ENCODE measurements around the gene FXYD1.
"Not testable (repeated sequence)": the region's sequence is repeated elsewhere in the genome, so short reads cannot be mapped to it uniquely, and the experiment has no call there.

FXYD1 gene

DNA sequence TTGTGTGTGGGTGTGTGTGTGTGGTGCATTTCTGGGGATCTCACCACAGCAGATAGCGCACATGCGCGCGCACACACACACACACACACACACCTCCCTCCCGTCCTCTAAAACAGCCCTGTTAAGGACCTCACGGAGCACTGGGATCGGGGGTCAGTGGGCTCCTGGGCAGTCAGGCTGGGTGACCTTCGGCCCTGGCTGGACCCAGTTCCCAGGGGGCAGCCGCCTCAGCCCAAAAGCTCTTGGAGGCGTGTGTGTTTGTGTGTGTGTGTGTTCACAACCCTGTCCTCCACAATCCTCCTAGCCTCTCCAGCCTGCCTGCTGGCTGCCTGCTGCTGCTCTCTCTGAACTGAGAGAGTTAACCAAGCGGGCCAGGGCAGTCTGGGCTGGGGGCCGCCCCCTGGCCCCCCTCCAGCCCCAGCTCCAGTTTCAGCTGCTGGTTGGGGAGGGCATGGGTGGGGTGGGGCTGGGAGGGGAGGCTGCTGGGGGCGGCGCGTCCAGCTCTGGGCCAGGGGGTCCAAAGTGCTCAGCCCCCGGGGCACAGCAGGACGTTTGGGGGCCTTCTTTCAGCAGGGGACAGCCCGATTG is at the start of gene FXYD1:
Gene FXYD1, plus strand, starts transcription at position 520 of the 588 bp plus-strand sequence. CDS start 1,256 bp downstream, outside the sequence.
- DNase-seq, result peak in 3 of 14 donors; percentile 19 to 66 (median 59)

DNA sequence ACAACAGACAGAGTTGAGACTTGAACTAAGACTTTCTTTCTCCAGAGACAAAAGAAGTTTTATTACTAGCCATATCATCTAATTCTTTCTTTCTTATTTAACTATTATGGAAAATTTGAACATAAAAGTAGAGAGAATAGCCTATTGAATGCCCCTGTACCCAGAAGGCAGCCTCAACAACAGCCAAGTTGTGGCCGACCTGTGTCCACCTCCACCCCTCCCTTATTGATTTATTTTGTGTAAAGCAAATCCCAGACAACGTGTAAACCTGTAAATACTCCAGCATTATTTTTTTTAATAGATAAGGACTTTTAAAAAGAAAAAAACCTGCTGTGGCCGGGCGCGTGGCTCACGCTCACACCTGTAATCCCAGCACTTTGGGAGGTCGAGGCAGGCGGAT is 49.1 kb upstream of the FXYD1 start:
- no peak for DNase-seq

DNA sequence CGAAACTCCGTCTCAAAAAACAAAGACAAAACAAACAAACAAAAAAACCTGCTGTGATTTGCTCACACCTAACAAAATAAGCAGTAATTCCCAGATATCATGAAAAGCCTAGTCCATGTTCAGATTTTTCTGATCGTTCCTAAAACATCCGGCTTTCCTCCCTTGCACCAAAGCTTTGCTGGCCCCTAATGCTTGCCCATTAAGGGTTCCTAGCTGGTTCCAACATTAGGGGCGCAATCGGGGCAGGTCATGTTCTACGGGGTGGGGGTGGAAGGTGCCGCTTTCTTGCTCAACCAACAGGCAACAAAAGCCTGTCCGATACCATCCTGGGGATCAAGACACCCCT is 48.5 kb upstream of the FXYD1 start:
- no peak for DNase-seq

DNA sequence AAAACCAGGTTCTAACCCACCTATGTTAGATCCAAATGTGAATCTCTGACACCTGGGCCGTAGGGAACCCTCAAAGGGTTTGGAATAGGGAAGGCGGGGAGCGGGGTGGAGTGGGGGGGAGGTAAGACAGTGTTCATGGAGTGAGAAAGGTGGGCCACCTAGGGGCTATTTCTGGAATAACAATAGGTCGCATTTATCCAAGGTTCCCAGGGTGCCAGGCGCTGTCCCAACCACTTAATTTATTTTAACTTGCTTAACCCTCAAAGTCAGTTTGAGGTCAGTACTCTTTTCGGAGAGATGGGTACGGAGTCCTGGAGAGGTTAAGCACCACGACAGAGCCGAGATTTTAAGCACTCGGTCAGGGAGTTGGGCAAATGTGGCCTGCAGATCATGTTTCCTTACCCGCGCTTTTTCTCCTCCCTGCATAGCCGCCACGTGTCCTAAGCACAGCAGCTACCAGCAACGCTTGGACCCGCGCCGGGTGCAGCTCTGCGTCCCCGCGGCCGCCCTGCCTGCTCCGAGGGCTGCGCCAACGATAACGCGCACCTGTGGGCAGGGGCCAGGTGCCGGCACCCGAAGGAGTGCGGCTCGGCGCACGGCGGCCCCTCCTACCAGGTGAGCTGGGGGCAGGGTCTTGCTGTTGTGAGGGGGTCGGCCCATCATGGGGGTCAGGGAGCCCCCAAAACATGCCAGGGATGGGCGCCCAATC is 48.0 kb upstream of the FXYD1 start:
- DNase-seq, result peak in 8 of 14 donors; percentile 15 to 74 (median 32)

DNA sequence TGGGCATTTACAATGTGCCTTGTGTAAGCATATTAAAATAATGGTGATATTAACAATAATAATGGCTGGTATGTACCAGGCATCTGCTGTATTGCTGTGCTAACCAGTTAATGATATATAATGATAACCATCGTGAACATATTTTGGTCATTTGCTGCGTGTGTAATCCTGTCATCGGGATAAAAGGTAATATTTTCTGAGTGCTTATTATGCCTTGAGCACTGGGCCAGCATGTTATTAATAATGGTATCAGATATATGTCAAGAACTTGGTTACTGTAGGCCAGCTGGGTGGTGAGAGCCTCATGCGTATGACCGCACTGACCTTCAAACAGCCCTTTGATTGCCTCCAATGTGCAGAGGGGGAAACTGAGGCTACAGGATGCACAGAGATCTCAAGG is 45.2 kb upstream of the FXYD1 start:
- DNase-seq, result no peak

DNA sequence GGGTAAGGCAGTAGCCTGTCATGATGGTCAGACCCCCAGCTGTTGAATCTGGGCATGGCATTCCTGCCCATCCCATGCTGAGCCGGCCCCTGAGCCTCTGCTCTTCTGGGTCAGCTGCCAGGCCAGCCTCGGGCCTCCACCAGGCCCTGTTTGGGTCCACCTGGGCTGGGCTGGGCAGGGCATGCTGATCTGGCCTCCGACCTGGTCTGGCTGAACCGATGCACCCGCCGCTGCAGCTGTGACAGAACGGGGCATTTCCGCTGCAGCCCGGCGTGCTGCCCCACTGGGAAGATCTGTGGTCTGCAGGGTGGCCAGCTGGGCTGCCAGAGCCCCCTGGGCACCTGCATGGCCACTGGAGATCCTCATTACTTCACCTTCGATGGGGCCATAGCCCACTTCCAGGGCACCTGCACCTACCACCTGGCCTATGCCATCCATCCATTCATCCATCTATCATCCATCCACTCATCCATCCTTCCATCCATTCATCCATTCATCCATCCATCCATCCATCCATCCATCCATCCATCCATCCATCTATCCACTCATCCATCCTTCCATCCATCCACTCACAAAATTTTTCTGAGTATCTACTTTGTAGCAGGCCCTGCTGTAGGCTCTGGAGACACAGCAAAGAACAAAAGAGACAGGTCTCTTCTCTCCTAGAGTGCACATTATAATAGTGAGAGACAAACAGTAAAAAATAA is 44.5 kb upstream of the FXYD1 start:
- DNase-seq, result no peak

DNA sequence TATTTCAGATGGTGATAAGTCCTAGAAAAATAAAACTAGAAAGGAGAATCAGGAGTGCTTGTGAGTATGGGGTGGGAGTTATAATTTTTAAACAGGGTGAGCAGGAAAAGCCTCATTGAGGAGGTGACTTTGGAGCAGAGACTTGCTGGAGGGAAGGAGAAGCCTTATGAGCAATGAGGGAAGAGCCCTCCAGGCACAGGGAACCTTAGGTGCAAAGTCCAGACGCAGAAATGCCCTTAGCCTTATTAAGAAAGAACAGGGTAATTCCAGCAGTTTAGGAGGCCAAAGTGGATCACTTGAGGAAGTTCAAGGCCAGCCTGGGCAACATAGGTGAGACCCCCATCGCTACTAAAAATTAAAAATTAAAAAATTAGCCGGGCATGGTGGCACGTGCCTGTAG is 44.0 kb upstream of the FXYD1 start:
- no peak for DNase-seq

DNA sequence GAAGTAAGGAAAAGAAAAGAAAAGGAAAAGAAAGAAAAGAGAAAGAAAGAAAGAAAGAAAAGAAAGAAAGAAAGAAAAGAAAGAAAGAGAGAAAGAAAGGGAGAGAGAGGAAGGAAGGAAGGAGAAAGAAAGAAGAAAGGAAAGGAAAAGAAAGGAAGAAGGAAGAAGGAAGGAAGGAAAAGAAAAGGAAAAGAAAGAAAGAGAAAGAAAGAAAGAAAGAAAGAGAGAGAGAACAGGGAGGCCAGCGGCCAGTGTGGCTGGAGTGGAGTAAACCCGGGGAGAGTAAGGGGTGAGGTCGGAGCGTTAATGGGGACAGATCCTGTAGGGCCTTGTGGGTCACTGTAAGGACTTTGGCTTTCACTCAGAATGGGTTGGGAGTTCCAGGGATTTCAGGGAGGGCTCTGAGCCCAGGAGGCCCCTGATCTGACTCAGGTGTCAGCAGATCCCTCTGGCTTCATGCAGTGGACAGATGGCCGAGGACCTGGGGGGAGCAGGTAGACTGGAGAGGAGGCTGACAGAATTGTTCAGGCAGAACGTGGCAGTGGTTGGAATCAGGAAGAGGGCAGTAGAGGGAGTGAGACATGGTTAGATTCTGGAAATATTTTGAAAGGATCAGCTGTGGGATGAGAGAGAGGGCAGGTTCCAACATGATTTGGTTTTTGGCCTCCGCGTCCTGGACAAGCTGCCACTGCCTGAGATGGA is 42.8 kb upstream of the FXYD1 start:
- DNase-seq, result peak in 2 of 14 donors; percentile 32 to 97

DNA sequence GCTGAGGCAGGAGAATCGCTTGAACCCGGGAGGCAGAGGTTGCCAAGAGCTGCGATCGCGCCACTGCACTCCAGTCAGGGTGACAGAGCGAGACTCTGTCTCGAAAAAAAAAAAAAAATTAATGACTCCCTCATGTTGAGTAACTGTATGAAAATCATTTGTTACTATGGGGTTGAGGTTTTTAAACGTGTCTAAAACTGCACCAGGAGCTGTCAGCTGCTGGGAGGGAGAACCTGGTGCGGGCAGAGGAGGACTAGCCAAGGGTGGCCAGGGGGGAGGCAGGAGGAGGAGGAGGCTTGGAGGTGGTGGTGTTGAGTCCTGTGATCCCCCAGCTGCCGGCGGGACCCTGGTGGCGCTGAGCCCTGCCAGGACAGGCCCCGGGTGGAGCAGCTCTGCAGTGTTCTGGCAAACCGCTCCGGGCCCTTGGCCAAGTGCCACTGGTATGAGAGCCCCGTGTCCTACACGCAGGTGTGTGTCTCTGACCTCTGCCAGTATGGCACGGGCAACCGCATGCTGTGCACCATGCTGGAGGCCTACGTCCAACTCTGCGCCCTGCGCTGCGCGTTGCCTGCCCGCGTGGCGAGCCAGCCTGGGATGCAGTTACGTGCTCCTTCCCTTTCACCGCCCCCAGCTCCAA is 40.1 kb upstream of the FXYD1 start:
- DNase-seq, result peak in 1 of 14 donors; percentile 60

DNA sequence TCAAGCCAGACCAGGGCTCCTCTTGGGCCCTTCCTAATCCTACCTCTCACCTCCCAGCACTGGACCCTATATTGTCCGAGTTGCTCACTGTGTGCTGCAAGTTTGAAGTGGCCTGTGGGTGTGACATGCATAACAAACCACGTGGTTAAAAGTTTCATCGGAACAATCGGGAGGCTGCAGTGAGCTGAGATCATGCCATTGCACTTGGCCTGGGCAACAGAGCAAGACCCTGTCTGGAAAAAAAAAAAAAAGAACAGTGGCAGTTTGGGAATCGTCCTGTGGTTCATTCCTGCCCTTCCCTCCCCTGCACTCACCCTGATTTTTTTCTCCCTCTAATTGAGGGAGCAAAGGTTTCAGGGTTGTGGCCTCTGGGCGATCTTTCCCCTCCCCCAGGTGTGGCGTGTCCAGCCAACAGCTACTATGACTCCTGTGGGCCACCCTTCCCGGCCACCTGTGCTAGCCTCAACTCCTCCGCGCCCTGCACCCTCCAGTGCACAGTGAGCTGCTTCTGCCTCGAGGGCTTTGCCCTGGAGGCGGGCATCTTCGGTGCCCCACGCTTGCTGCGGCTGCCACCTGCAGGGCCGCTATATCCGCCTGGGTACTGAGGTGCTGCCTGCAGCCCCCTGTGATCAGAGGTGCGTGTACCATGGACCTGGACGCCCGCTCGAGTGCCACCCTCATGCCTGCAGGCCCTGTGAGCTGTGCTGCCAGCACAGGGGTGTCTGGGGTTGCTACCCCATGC is 39.3 kb upstream of the FXYD1 start:
- no peak for DNase-seq

DNA sequence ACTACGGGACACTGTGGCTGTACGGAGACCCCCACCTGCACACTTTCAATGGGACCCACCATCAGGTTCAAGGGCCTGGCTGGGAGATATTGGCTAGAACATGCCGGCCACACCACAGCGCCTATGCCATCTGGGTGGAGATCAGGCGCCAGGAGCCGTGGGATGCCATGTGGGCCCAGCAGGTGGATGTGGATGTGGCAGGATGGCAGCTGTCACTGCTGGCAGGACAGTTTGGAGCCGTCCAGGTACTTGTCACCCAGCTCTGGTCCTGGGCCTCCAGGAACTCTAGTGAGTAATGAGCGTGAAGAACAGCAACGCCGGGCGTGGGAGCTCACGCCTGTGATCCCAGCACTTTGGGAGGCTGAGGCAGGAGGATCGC is 38.7 kb upstream of the FXYD1 start:
- peak in 1 of 14 donors; percentile 64 for DNase-seq

DNA sequence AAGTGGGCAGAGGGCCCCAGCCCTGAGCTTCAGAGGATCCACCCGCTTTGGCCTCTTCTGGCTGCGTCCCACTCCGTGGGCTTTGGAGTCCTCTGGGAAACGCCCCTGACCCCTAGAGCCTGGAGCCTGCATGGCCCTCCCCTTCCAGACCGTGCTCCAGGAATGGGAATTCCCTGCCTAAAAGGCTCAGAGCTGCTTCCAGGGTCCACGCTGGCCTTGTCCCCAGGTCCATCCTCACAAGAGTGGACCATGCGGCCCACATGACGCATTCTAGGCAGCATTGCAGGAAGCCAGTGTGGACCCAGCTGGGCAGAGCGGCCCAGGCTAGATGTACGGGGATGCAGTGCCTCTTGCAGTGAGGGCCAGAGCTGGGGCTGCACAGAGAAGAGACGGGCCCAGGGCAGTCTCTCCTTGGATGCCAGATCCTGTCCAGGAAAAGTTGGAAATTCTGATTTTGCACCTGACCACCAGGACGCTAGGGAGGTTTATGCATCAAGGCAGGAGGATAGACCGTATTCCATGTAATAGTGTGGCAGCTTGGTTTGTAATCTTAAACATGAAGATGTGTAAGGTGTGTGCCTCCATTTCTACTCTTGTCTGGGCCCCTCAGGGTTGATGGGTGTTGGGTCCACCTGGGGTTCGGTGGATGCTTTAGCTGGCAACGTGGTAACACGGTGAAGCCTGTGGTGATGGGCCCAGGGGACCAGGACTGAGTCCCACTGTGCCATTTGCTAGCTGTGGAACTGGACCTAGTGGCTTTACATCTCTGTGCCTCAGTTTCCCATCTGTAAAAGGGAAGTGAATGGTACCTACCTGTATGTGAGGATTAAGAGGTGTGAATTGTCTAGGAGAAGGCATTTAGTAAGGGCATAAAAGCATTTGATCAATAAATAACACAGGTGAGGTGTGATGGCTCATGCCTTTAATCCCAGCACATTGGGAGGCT is 37.8 kb upstream of the FXYD1 start:
- no peak for DNase-seq

DNA sequence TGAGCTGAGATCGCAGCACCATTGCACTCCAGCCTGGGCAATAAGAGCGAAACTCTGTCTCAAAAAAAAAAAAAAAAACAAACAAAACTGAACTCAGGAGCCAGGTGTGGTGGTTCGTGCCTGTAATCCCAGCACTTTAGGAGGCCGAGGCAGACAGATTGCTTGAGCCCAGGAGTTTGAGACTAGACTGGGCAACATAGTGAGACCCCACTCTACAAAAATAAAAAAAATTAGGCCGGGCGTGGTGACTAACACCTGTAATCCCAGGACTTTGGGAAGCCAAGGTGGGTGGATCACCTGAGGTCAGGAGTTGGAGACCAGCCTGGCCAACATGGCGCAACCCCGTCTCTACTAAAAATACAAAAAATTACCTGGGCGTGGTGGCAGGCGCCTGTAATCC is 36.7 kb upstream of the FXYD1 start:
- DNase-seq, result not testable (repeated sequence)

DNA sequence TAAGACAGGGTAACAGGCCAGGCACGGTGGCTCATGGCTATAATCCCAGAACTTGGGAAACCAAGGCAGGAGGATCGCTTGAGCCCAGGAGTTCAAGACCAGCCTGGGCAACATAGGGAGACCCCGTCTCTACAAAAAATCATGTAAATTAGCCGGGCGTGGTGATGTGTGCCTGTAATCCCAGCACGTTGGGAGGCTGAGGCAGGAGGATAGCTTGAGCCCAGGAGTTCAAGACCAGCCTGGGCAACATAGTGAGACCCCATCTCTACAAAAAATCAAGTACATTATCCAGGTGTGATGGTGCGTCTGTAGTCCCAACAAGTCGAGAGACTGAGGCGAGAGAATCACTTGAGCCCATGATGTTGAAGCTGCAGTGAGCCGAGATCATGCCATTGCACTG is 35.0 kb upstream of the FXYD1 start:
- DNase-seq, result not testable (repeated sequence)

DNA sequence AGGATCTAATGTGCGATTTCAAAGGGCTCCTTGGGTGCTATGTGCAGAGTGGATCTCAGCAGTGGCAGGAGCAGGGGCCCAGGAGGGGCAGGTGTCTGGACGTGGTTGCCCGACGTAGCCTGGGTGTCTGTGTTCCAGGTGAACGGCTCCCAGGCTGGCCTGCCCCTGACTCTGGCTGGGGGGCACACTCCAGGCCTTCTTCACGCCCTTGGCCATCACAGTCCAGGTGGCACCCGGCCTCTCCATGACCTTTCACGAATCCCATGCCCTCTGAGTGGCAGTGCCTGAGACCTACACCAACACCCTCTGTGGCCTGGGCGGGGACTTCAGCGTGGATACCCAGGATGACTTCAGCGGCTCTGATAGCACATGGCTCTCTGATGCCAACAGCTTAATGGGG is 34.3 kb upstream of the FXYD1 start:
- no peak for DNase-seq

DNA sequence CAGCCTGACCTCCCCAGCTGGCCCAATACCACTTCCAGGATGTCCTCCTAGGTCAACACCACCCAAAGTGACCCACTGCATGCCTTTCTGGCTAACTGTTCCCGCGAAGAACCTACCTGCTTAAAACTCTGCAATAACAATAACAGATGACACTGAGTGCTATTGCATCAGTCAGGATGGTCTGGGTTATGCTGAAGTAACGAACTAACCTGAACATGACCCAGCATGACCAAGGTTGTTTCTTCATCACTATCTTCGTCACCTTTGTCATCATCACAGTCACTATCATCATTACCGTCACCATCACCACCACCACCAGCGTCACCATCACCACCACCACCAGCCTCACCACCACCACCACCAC is 33.6 kb upstream of the FXYD1 start:
- no peak for DNase-seq

DNA sequence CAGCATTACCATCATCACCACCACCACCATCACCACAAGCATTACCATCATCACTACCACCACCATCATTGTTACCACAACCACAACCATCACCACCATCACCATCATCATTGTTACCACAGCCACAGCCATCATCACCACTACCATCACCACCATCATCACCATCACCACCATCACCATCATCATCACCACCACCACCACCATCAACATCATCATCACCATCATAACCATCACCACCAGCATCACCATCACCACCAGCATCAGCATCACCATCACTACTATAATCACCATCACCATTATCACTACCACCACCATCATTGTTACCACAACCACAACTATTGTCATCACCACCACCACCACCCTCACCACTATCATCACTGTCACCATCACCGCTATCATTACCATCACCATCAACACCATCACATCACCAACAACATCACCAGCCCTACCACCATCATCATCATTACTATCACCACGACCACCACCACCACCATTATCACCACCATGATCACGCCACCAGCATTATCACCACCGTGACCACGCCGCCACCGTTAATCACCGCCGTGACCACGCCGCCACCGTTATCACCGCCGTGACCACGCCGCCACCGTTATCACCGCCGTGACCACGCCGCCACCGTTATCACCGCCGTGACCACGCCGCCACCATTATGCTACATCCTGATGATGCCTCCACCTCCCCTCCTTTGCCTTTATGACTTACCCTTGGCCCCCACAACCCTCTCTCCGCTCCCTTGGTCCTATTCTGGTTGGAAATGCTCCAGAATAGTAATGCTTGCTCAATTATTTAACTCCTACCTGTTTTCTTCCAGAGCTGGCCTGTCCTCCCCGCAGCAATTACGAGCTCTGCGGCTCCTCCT is 33.0 kb upstream of the FXYD1 start:
- DNase-seq, result no peak

DNA sequence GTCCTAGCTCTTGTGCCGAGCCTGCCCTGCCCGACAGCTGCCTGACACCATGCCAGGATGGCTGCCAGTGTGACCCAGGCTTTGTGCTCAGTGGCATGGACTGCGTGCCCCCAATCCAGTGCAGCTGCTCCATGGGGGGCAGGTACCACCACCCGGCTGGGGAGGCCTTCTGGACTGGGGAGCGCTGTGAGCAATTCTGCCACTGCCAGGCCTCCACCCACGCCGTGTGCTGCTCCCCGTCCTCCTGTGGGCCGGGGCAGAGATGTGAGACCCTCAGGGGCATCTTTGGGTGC is 32.4 kb upstream of the FXYD1 start:
- peak in 9 of 14 donors; percentile 33 to 82 (median 46) for DNase-seq

DNA sequence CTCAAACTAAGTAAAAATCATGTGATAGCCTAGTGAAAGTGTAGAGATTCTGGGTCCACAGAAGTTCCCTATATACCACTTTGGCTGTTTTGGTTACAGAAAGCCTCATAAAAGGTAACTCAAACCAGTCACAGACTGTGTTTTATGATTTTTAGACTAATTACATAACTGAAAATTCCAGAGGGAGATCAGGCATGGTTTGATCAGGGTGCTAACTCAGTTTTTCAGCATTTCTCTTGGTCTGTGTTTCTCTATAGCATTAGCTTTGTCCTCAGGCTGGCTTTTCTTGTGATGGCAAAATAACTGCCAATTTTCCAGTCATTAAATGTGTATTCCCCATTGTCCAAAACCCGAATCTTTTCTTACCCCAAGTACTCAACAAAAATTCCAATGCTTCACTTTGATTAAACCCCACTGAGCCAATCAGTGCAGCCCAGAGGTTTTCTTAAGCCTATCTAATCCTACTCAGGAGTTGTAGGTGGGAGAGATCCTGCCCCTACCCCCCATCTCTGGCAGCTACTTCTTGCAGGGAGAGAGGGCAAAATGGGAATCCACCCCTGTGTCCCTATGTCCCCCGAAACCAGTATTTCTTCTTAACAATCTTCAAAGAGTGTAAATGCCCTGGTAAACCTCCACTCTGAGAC is 31.6 kb upstream of the FXYD1 start:
- DNase-seq, result peak in 1 of 14 donors; percentile 80
